Measurements from ENCODE around the gene ZNF552.

DNA sequence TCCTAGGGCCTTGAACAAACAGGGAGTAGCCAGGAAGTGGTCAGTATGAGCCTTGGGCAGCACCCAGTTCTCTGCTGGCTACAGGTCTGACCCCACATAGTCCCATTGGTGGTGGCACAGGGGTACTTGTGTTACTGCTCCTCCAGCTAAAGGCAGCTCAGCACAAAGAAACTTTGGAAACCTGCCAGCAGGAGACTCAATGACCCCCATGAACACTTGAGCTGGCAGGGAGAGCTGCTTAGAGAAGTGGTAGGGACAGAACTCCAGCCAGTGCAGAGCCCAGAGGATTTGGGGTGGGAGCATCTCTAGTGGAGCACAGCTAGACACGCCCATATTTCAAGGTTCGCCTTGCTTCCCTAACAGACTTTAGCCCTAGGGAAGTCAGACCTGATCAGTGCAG lies 55.6 kb downstream of the ZNF552 start:
- no peak for TF ChIP-seq TAF1 (IDR thresholded peaks at IDR 0.05; ENCODE audit: borderline replicate concordance, low read depth, low read length)
- TF ChIP-seq POLR2A (IDR thresholded peaks at IDR 0.05; ENCODE audit: low read depth, low read length): no peak
